Thoracic aorta (tissue), 2 donors: ENCODE measurements around the gene GNG4. TPM values are rescaled to one million over a fixed set of nuclear protein-coding genes. Genes with fewer than 3 reads are reported as not detected.
A peak's percentile ranks its signal among the peaks of the same experiment; 100 is the strongest.

ENCODE experiments used
- ATAC-seq: fragments of 150-250 bp; one replicate; pipeline ENCODE4 v1.8.0; 2017; ENCODE audit warnings: low read depth; ENCODE audit not compliant: insufficient number of reproducible peaks, low FRiP score
- DNase-seq: peaks from one replicate; pipeline ENCODE4 v3.0.0-alpha.2; 2020; ENCODE audit warnings: low spot score
- H3K27ac ChIP-seq, 2 donors: fragments of 200-600 bp; sonication (generic); 1 replicate in 1 of 2; 2 replicates in 1 of 2; pipeline ENCODE4 v1.5.1; 2016; ENCODE audit warnings: mild to moderate bottlenecking in 2 of 2, moderate library complexity in 2 of 2
- H3K27me3 ChIP-seq: fragments of 200-600 bp; sonication (generic); replicated peaks from 2 replicates; pipeline ENCODE4 v1.6.0; 2016; ENCODE audit warnings: mild to moderate bottlenecking; ENCODE audit not compliant: insufficient read depth
- H3K36me3 ChIP-seq: fragments of 200-600 bp; sonication (generic); one replicate; pipeline ENCODE4 v1.5.1; 2016
- H3K4me1 ChIP-seq, 2 donors: fragments of 200-600 bp; sonication (generic); 1 replicate in 1 of 2; 2 replicates in 1 of 2; pipeline versions ENCODE4 v1.5.1 to v1.6.0; 2016; ENCODE audit warnings: low read depth in 2 of 2, mild to moderate bottlenecking in 1 of 2; ENCODE audit not compliant: control insufficient read depth in 1 of 2
- H3K4me3 ChIP-seq: fragments of 200-600 bp; sonication (generic); 2 replicates; pipeline ENCODE4 v1.5.1; 2016; ENCODE audit warnings: mild to moderate bottlenecking
- H3K9me3 ChIP-seq: fragments of 200-600 bp; sonication (generic); 2 replicates; pipeline ENCODE4 v1.5.1; 2016
- total RNA-seq, 2 donors: library from RNA; depleted of rRNA; stranded (reverse); fragments of >200 nt; gene quantifications; one replicate each; pipeline versions ENCODE4 v1.1.0 to v1.2.3, GENCODE V29; 2016
- TF ChIP-seq, protein P1 (sequence below): fragments of 200-600 bp; sonication (generic); IDR thresholded peaks from one replicate; pipeline ENCODE4 v1.5.1; 2019; ENCODE audit warnings: antibody characterized with exemption

Gene GNG4
- total RNA-seq, 2 donors from 2014 or later = 0.28 TPM; not detected in 1

DNA sequence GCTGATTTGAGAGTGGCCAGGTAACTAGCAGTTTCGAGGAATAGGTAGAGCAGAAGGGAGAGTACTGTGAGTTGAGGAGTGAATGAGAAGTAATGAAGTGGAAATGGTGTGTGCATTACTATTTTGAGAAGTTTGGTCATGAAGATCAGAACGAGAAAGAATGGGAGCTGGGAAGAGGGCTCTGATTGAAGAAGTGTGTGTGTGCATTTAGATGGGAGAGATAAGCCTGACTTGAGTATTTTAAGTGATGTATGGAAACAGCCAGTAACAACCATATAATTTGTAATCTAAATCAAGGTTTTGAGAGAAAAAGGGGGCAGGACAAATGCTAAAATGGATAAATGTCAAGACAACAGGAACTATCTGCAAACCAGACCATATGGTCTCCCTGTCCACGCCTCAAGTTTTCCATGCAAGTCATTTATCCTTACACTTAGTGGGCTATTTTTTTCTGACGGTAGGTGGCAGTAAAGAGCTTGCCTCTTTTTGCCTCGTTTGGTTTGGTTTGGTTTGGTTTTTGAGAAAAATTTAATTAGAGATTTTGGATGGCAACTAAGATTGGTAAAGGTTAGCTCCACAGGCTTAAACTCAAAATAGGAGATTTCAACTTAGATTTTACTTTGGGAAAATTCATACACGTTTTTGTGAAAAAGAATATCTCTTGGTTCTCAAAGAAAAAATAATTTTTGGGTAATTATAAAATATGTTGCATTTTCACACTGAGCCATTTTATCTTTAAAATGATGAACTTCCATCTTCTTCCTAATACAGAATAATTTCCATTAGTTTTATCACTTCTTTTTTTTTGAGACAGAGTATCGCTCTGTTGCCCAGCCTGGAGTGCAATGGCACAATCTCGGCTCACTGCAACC lies 135.9 kb downstream of the GNG4 start:
- Histone ChIP-seq H3K4me1 (no peaks in the 10 kb centered on the region), H3K4me3 (no peak overlapping the region), H3K9me3 (no peaks in the 10 kb centered on the region), H3K27ac (no peak overlapping the region), H3K36me3 (no peaks in the 10 kb centered on the region), H3K27me3 (no peaks in the 10 kb centered on the region)
- ATAC-seq (no peak), DNase-seq (no peak)
- TF ChIP-seq, protein P1, sequence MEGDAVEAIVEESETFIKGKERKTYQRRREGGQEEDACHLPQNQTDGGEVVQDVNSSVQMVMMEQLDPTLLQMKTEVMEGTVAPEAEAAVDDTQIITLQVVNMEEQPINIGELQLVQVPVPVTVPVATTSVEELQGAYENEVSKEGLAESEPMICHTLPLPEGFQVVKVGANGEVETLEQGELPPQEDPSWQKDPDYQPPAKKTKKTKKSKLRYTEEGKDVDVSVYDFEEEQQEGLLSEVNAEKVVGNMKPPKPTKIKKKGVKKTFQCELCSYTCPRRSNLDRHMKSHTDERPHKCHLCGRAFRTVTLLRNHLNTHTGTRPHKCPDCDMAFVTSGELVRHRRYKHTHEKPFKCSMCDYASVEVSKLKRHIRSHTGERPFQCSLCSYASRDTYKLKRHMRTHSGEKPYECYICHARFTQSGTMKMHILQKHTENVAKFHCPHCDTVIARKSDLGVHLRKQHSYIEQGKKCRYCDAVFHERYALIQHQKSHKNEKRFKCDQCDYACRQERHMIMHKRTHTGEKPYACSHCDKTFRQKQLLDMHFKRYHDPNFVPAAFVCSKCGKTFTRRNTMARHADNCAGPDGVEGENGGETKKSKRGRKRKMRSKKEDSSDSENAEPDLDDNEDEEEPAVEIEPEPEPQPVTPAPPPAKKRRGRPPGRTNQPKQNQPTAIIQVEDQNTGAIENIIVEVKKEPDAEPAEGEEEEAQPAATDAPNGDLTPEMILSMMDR = peak; percentile 81

GRCh38 chr1:235511470-235512240 lies 137.9 kb downstream of the GNG4 start:
- TF ChIP-seq, protein P1 = no peak
- no peak overlapping the region for H3K27ac ChIP-seq
- no peak overlapping the region for H3K4me3 ChIP-seq
- no peaks in the 10 kb centered on the region for H3K4me1 ChIP-seq
- no peaks in the 10 kb centered on the region for H3K27me3 ChIP-seq
- ATAC-seq = no peak
- no peaks in the 10 kb centered on the region for H3K9me3 ChIP-seq
- no peaks in the 10 kb centered on the region for H3K36me3 ChIP-seq
- DNase-seq = no peak

DNA sequence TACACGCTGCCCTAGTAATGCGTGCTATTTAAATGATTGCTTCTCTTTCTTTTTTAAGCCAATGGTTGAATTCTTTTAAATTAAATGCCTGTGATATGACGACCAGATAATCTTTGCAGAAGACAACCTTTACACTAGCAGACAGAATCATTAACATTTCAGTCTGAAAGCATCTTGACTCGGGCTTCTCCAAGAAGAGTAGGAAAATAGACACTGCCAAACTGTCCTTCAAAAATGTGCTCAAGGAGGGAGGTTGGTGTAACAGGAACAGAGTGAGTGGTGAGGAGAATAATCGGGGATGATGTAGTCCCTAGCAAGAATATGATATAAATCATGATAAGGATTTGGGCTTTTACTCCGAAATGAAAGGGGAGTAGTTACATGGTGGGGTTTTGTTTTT lies 138.8 kb downstream of the GNG4 start:
- no peaks in the 10 kb centered on the region for H3K27me3 ChIP-seq
- ATAC-seq (no peak), DNase-seq (no peak)
- peaks cover 0 to 1% of the 10 kb centered on the region in 2 donors for H3K4me1 ChIP-seq
- TF ChIP-seq, protein P1 = no peak
- H3K9me3 ChIP-seq = no peaks in the 10 kb centered on the region
- no peak overlapping the region for H3K27ac ChIP-seq
- H3K4me3 ChIP-seq = no peak overlapping the region
- H3K36me3 ChIP-seq = no peaks in the 10 kb centered on the region

- TF ChIP-seq, protein P1 = no peak
- no peak for DNase-seq
- Histone ChIP-seq H3K9me3 (no peaks in the 10 kb centered on the region), H3K4me1 (peaks cover 1 to 3% of the 10 kb centered on the region in 2 donors), H3K36me3 (no peaks in the 10 kb centered on the region), H3K4me3 (no peak overlapping the region), H3K27me3 (no peaks in the 10 kb centered on the region), H3K27ac (no peak overlapping the region)
- no peak for ATAC-seq
Observed at GRCh38 chr1:235507623-235508022, 142.0 kb downstream of the GNG4 start.
